ENCODE measurements around the gene CLIC3.

- TF ChIP-seq POLR2AphosphoS5 (IDR thresholded peaks at IDR 0.05; ENCODE audit: borderline replicate concordance, low read depth, low read length) (no peak), EZH2 (IDR thresholded peaks at IDR 0.05) (no peak), FOXP2 (optimal IDR thresholded peaks at IDR 0.05; ENCODE audit: control extremely low read depth, extremely low read length, insufficient read depth) (no peak)
Measured at GRCh38 chr9:136971746-136972145, 24.6 kb downstream of the CLIC3 start.

Data from SK-N-MC (cell line).